Posterior vena cava (tissue), 2 donors: Measurements from ENCODE around the gene RNU6-1. TPM values are rescaled to one million over a fixed set of nuclear protein-coding genes. Genes with fewer than 3 reads are reported as not detected.

Experiments
- DNase-seq: peaks from one replicate; pipeline ENCODE4 v3.0.0-alpha.2; 2020; ENCODE audit warnings: low spot score
- intact Hi-C, 2 donors: fragments of 100-400 bp; cut with DNase I; formaldehyde crosslinking; loops; one replicate each; pipeline versions ENCODE4 v1.14.1 to v1.14.2; 2022 to 2023
- long read RNA-seq, 2 donors: library from polyadenylated mRNA; unstranded; transcript quantifications; one replicate each; pipeline ENCODE4 v2.0.0, GENCODE V29; 2020 to 2021
- total RNA-seq, 2 donors: library from RNA; stranded (reverse); fragmentation: NEBNext Ultra II Directional; extraction: Animal tissue kit (Norgen Biotek cat#: 25700); gene quantifications; one replicate each; pipeline ENCODE4 v1.2.1, GENCODE V29; 2021
- donor health status: DM: yes; HTN: yes; CAD: no.
- donor health status: DM: yes; HTN: yes; CAD: no.

RNU6-1 gene
- total RNA-seq, result not detected
- long read RNA-seq, donor 1, result 0 reads
- long read RNA-seq, donor 2, result 0 reads

DNA sequence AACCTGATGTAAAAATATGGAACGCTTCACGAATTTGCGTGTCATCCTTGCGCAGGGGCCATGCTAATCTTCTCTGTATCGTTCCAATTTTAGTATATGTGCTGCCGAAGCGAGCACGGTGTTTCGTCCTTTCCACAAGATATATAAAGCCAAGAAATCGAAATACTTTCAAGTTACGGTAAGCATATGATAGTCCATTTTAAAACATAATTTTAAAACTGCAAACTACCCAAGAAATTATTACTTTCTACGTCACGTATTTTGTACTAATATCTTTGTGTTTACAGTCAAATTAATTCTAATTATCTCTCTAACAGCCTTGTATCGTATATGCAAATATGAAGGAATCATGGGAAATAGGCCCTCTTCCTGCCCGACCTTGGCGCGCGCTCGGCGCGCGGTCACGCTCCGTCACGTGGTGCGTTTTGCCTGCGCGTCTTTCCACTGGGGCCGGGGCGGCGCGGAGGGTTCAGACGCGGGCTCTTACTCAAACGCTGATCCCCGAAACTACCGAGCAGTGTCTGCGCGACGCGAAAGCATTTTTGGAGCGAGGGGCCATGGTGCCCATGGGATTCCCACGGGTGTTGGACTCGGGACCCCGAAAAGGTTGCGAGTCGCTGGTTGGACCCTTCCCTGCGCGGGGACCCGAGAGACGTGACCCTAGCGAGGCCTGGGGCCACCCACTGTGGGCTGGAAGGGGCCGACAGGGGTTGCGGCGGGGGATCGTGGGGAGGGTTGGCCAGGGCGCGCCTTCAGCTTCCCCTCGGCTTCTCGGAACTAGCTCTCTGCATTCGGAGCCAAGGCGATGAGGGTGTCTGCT, at the start of gene RNU6-1:
Gene RNU6-1 (minus strand): TSS at position 117 of the 820 bp plus-strand sequence.
- intact Hi-C loops, result loop anchor here in 1 of 2 donors (5.0 to 10.0 kb wide), 2 partner anchors 345 to 383 kb away; no protein-coding TSS in a partner anchor
- DNase-seq, result peak; percentile 99

DNA sequence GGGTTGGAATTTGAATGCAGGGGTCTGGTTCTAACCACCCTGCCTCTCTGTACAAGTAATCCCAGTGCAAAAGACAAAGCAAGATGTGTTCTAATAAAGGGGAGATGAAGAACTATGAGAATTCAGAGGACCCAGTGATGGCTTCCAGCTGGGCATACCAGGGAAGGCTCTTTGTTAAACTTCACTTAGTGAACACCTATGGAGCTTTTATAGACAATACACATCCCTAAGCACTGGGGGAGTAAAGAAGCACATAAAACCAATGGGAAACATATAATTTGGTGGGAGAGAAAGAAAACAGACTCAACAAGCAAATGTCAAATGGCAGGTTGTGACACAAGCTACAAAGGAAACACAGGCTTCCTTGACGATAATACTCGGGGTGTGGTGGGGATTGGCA, 47.9 kb upstream of the RNU6-1 start:
- intact Hi-C loops, result no loop called here
- no peak for DNase-seq

DNA sequence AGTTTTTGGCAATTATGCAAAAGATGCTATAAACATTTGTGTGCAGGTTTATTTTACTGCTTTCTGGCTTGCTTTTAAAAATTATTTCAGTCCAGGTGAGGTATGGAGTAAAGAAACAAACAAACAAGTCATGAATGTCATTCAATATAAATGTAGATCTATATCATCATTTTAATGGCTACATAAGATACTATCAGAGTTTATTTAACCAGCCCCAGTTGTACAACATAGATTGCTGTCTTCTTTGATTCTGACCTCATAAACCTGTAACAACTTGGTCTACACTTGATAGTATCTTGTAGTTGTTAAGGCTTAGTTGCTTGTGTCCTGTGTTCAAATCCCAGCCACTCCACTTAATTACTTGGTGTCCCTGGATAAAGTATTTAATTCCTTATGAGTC, 46.0 kb upstream of the RNU6-1 start:
- intact Hi-C loops, result no loop called here
- no peak for DNase-seq

DNA sequence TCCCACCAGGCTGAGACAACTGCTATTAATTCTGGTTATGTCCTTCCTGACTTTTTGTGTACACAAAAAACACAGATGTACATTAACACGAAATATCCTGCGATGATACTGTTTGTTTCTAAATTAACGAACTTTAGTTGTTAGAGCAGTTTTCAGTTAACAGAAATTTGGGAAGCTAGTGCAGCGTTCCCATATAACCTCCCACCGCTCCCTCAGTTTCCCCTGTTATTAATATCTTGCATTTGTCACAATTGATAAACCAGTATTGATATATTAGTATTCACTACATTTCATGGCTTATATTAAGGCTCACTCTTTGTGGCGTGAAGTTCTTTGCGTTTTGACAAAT, 45.3 kb upstream of the RNU6-1 start:
- intact Hi-C loops, result no loop called here
- DNase-seq, result no peak

DNA sequence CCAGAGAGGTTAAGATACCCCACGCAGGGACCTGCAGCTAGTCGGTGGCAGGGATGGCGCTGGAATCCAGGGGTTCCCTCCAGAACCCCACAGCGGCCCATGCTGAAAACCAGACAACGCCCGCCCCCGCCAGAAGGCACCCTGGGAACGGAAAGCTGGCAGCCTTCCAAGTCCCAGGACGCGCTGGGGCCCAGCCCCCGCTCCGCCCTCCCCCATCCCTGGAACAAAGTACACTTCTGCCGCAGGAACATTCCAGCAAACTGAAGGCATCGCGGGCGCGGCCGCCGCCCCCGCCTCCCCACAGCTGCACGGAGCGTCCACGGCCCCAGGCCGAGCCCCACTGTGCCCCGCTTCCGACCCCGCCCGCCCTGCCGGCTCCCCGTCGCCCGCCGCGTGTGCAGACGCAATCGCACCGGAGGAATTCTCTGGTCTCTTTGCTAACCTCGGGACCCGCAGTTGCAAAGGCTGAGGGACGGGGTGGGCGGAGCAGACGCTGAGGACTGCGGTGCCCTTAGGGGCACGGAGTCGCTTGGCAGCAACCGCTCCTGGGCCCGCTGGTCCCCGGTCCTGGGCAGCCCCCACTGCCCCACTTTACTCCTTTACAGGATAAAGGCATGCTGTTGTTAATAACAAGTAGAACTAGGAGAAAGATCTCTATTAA, 44.8 kb upstream of the RNU6-1 start:
- intact Hi-C loops, result loop anchor here in 1 of 2 donors (5.0 kb wide), 1 partner anchor 33 kb away; no protein-coding TSS in a partner anchor
- peak; percentile 94 for DNase-seq

DNA sequence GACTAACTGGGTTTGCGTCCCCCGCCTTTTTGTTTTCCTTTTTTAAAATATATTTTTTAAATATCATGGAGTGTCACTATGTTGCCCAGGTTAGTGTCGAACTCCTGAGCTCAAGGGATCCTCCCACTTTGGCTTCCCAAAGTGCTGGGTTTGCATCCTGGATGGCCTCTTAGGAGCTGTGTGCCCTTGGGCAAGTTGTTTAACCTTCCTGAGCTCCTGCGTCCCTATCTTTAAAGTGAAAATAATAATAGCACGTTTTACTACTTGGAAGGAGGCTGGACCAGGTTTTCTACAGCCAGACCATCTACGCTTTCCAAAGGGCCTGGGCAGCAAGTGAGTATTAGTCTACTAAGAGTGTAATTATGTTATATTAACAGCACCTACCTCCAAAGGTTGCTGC, 44.2 kb upstream of the RNU6-1 start:
- intact Hi-C loops, result loop anchor here in 1 of 2 donors (5.0 kb wide), 1 partner anchor 33 kb away; no protein-coding TSS in a partner anchor
- DNase-seq, result no peak

DNA sequence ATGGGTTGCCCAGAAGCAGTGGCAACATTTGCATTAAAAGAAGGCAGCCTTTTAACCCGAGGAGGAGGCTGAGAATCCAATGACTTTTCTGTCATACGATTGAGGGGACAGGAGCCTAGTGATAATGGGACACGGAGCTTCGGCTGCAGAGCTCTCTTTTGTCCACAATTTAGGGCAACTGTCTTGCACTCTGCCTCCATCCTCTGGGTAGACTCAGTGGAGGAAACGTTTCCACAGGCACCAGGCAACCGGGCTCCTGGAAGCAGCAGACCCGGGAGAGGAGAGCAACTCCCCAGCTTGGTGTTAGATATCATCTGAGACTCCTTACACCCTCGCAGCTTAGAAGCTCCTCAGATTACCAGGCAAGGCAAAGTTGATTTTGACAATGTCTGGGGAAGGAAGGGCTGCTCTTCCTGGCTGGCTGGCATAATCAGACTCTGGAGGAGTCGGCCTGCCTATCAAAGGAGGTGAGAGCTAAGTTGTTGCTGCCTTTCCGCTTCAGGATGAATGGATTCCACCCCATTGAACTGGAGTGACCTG, 43.5 kb upstream of the RNU6-1 start:
- DNase-seq, result no peak
- intact Hi-C loops, result loop anchor here in 1 of 2 donors (5.0 kb wide), 1 partner anchor 34 kb away; no protein-coding TSS in a partner anchor

DNA sequence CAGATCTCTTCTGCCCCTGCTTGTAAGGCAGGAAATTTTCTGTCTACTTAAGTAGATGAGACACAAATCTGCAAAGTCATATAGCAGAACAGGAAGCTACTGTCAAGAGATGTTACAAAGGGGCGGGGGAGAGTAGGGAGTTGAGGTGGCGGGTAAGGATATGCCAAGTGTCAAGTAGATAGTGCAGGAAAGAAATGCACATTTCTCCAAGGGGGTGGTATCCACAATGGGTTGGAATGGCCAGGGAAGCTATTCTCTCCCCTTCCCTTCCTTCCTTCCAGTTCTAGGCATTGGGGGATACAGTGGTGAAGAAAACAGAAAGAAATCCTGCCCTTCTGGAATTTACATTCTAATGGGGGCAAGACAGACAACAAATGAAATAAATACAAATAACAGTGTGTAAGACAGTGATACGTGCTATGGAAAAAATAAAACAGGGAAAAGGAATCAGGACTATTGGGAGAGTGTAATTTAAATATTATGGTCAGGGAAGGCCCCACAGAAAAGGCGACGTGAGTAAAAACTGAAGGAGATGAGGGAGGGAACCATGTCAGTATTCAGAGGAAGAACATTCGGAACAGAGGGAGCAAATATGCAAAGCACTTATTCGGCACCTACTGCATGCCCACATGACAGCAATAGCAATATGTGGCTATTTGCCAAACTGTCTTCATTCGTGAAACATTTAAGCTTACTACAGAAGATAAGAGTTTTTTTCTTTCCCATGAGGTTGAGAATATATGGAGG, 42.8 kb upstream of the RNU6-1 start:
- DNase-seq, result no peak
- intact Hi-C loops, result loop anchor here in 1 of 2 donors (5.0 kb wide), 1 partner anchor 35 kb away; no protein-coding TSS in a partner anchor

DNA sequence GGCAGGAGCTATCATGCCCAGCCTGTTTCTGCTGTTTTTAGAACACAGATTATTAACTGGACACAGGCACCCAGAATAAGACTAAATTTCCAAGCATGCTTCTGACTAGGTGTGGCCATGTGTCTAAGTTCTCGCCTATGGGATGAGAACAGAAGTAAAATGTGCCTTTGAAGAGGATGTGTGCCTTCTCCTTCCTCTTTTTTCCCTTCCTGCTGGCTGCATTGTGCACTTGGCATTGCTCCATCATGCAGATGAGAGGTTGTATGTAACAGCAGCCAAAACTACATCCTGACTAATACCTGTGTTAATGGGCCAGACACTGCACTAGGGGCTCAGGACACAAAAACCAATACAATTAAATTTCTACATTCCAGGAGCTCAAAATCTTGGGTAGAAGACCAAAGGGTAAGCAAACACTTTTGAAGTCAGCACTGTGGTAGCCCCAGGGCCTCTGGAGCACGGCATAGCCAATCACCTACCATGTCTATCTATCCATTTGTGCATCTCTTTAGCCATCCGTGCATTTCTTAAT, 40.9 kb upstream of the RNU6-1 start:
- intact Hi-C loops, result loop anchor here in 1 of 2 donors (5.0 kb wide), 1 partner anchor 37 kb away; no protein-coding TSS in a partner anchor
- no peak for DNase-seq

DNA sequence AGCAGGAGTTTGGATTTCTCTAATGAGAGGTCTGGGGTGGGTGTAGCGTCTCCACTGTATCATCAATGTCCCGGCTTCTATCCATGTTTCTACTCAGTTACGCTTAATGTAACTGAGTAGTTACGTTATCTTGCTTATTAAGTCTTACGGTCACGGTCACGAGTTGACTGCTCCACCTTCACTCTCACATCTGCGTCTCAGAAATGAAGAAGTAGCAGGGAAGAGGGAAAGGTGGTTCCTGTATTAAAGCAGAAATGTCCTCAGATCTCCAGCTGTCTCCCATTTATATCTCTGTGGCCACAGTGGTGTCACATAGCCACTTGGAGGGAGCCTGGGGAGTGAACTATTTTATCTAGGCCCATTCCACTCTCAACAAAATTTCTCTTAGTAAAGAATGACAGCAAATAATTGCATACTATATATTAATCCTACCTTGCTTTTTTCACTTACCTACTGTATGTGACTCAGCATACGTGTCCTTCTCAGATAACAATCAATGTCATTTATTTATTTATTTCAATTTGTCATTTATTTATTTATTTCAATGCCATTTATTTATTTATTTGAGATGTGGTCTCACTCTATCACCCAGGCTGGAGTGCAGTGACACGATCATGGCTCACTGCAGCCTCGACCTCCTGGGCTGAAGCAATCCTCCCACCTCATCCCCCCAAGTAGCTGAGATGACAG, 39.7 kb upstream of the RNU6-1 start:
- no peak for DNase-seq
- intact Hi-C loops, result loop anchor here in 1 of 2 donors (5.0 kb wide), 1 partner anchor 38 kb away; no protein-coding TSS in a partner anchor

DNA sequence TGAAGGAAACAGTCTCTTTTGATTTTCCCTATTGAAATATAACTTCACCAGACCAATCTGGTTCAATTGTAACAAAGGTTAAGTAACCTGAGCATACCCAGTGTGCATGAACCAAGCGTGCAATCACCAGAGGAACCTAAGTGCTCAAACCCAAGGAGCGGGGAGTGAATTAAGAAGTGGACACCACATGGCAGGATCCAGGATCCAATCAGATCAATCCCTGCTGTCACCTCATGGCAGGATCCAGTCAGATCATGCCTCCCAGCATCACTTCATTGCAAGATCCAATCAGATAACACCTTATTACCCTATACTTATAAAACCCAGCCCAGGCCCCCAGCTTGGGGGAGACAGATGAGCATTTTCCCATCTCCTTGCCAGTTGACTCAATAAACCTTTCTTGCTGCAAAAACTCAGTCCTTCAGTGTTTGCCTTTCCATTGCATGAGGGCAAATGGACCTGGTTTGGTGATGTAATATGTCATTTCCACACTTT, 38.9 kb upstream of the RNU6-1 start:
- intact Hi-C loops, result no loop called here
- DNase-seq, result no peak

DNA sequence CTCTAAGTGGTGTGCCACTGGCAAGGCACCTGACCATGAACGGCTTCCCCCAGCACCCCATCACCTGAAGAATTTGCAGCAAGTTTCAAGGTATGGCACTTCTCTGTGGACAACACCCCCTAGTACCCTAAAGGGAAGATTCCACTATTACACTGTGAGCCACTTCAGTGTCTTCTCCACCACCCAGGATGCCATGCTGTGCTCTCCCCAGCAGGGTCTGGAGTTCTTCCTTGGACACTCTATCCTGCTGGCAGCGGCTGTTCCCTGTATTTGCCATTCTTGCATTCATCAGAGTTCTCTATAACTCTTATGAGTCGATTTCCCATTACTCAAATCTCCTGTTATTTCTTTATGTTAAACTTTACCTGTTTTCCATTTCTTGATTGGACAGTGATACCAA, 33.9 kb upstream of the RNU6-1 start:
- no peak for DNase-seq
- intact Hi-C loops, result no loop called here

DNA sequence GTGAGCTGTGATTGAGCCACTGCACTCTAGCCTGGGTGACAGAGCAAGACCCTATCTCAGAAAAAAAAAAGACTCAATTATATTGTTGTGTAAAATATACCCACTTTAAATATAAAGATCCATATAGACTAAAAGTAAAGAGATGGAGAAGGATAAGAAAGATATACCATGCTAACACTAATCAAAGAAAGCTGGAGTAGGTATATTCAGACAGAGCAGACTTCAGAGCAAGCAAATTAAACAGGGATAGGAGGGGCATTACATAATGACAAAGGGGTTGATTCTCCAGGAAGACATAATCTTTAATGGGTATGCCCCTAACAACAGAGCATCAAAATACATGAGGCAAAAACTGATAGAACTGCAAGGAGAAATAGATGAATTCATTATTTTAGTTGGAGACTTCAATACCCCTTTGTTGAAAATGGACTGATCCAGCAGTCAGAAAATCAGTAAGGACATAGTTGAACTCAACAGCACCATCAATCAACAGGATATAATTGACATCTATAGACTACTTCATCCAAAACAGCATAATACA, 31.1 kb upstream of the RNU6-1 start:
- no peak for DNase-seq
- intact Hi-C loops, result no loop called here

DNA sequence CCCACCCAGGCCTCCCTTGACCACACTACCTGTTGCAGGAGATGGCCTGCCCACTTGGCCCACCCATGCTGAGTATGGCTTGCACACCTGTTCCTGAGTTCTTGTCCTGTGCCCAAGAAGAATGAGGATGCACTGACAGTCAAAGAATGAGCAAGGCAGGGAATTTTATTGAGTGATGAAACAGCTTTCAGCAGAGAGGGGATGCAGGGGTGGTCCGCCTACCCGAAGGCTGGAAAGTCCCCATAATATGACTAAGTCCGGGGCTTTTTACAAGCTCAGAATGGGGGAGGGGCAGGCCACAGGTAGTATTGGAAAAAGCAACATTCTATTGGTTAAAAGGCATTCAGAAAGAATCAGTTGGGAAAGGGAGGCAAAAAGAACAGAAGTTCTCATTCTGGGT, 29.9 kb upstream of the RNU6-1 start:
- DNase-seq, result no peak
- intact Hi-C loops, result loop anchor here in 1 of 2 donors (10.0 kb wide), 1 partner anchor 285 kb away; no protein-coding TSS in a partner anchor

DNA sequence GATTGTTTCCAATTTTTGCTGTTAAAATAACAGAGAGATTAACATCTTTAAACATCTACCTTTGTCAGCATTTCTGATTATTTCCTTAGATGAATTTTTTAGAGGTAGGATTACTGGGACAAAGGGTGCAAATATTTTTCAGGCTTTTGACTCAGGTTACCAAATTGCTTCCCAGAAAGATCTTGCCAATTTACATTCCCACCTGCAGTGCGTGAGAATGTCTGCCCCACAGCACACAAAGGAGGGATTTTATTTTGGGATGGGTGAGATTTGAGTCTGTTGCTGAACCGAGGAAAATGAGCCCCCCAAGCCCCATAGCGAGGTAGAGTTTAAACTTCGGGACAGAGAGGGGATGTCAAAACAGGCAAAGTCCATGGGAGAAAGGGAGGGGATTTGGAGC, 25.9 kb upstream of the RNU6-1 start:
- DNase-seq, result no peak
- intact Hi-C loops, result loop anchor here in 1 of 2 donors (10.0 kb wide), 1 partner anchor 289 kb away; no protein-coding TSS in a partner anchor

DNA sequence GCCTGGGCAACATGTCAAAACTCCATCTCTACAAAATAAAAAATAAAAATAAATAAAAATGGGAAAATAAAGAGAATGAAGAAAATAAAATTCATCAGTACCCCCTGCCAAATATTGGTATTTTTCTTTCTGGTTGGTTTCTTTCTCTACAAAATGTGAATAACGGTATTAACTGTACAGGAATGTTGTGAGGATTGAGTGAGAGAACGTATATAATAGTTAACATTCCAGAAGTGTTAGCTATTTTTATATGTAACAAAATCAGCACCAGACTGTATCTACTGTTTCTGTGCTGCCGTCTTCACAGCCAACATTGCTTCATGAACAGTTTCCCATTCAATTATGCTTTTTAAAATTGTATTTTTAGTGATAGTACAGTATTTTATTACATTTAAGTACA, 25.5 kb upstream of the RNU6-1 start:
- no peak for DNase-seq
- intact Hi-C loops, result loop anchor here in 1 of 2 donors (10.0 kb wide), 1 partner anchor 289 kb away; no protein-coding TSS in a partner anchor

DNA sequence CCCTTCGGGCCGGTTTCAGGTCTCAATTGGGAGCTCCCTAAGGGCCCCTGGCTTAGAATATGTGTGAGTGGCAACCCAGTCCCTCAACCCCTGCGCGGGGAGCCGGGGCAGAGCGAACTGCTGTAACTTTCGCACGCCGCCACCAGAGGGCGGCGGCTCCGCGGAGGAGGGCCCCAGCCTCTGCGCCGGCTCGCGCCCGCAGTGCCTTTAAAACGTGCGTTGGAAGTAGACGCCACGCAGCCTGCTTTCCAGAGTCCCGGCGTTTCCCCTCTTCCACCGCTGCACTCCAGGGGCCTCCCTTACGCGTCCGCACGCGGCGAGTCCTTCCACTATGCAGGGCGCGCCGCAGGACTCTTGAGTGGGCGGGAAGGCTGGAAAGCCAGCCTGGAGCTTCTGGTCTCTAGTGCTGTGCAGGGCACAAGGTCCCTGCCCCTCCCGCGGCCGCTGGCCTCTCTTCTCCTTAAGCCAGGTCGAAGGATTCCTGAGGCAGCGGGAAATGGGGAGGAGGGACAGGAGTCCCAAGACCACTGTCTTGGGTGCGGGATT, 23.7 kb upstream of the RNU6-1 start:
- DNase-seq, result peak; percentile 95
- intact Hi-C loops, result loop anchor here (2.0 to 10.0 kb wide), 2 partner anchors 291 kb away; no protein-coding TSS in a partner anchor
